H1 (cell line): ENCODE results near the gene MMP15. TPM values are rescaled to one million over a fixed set of nuclear protein-coding genes. Genes with fewer than 3 reads are reported as not detected.

Source experiments
- CTCF ChIA-PET: fragments of 300-600 bp; sonication (Branson Sonifier 250); formaldehyde crosslinking; loops from one replicate; lab custom pipeline; 2021; ENCODE audit not compliant: partially characterized antibody; lab: Charles Lee
- POLR2A ChIA-PET: fragments of 300-600 bp; sonication (Branson Sonifier 250); formaldehyde crosslinking; loops from one replicate; lab custom pipeline; 2021; ENCODE audit warnings: inconsistent platforms; ENCODE audit not compliant: partially characterized antibody; lab: Charles Lee
- DNase-seq, 2 experiments: peaks; one replicate each; pipeline versions ENCODE4 v3.0.0 to v3.0.0-alpha.2; 2010 to 2022; ENCODE audit warnings: low spot score in 2 of 2, low read depth in 1 of 2, mixed read lengths in 1 of 2
- FAIRE-seq: peaks from 2 replicates; lab custom pipeline; 2011; peaks lifted over from hg19 to GRCh38; lab: Jason Lieb, UNC
- H2AFZ ChIP-seq: 2 replicates; pipeline ENCODE4 v1.8.1; 2012; ENCODE audit warnings: low read length, inconsistent platforms
- H2AK5ac ChIP-seq: 2 replicates; pipeline ENCODE4 v1.6.1; 2013; ENCODE audit warnings: low read depth, low read length
- H2BK120ac ChIP-seq: replicated peaks from 2 replicates; pipeline ENCODE3; 2013; ENCODE audit warnings: low read depth, low read length, inconsistent platforms
- H2BK12ac ChIP-seq: 2 replicates; pipeline ENCODE4 v1.6.1; 2013; ENCODE audit warnings: low read depth, low read length
- H2BK15ac ChIP-seq: 2 replicates; pipeline ENCODE4 v1.6.1; 2013; ENCODE audit warnings: low read length
- H2BK20ac ChIP-seq: 2 replicates; pipeline ENCODE4 v1.6.1; 2013; ENCODE audit warnings: low read length
- H2BK5ac ChIP-seq: 2 replicates; pipeline ENCODE4 v1.6.1; 2013; ENCODE audit warnings: low read depth, low read length
- H3K14ac ChIP-seq: 2 replicates; pipeline ENCODE4 v1.6.1; 2013; ENCODE audit warnings: inconsistent platforms; ENCODE audit not compliant: insufficient read length
- H3K18ac ChIP-seq: 2 replicates; pipeline ENCODE4 v1.6.1; 2013; ENCODE audit warnings: low read length; ENCODE audit errors: extremely low read depth
- H3K23ac ChIP-seq: 2 replicates; pipeline ENCODE4 v1.6.1; 2013; ENCODE audit warnings: inconsistent platforms; ENCODE audit not compliant: insufficient read length
- H3K23me2 ChIP-seq: 2 replicates; pipeline ENCODE4 v1.6.1; 2013; ENCODE audit warnings: low read depth, low read length
- H3K27ac ChIP-seq: 2 replicates; pipeline ENCODE4 v1.6.1; 2011; ENCODE audit warnings: low read depth, low read length, inconsistent platforms
- H3K27me3 ChIP-seq, 4 experiments: replicated peaks in 1 of 4; 1 replicate in 1 of 4; 2 replicates in 3 of 4; pipeline versions ENCODE4 v1.6.1 to v1.8.1; 2011 to 2013; ENCODE audit warnings: low read length in 3 of 4, mild to moderate bottlenecking in 3 of 4, inconsistent platforms in 2 of 4, mixed read lengths in 2 of 4, moderate library complexity in 1 of 4; ENCODE audit not compliant: control insufficient read depth in 3 of 4, insufficient read depth in 3 of 4; ENCODE audit errors: extremely low read depth in 1 of 4
- H3K36me3 ChIP-seq, 4 experiments: 2 replicates each; pipeline versions ENCODE4 v1.6.1 to v1.8.1; 2011 to 2013; ENCODE audit warnings: mild to moderate bottlenecking in 4 of 4, low read length in 3 of 4, moderate library complexity in 2 of 4, control low read depth in 1 of 4, inconsistent platforms in 1 of 4; ENCODE audit not compliant: insufficient read depth in 4 of 4, control insufficient read depth in 2 of 4
- H3K4ac ChIP-seq: replicated peaks from 2 replicates; pipeline ENCODE3; 2013; ENCODE audit warnings: low read length, low read depth, mixed read lengths, inconsistent platforms; ENCODE audit not compliant: insufficient read length
- H3K4me1 ChIP-seq, 4 experiments: replicated peaks in 1 of 4; 1 replicate in 1 of 4; 2 replicates in 3 of 4; pipeline versions ENCODE4 v1.6.1 to v1.8.1; 2011 to 2013; ENCODE audit warnings: low read length in 3 of 4, inconsistent platforms in 2 of 4, mixed read lengths in 1 of 4; ENCODE audit not compliant: insufficient read depth in 4 of 4, control insufficient read depth in 3 of 4
- H3K4me2 ChIP-seq, 2 experiments: 2 replicates each; pipeline versions ENCODE4 v1.6.1 to v1.8.1; 2011 to 2013; ENCODE audit warnings: low read depth in 2 of 2, low read length in 2 of 2, control low read depth in 1 of 2, inconsistent platforms in 1 of 2, mild to moderate bottlenecking in 1 of 2; ENCODE audit not compliant: insufficient read depth in 1 of 2
- H3K4me3 ChIP-seq, 4 experiments: fragments of 200-600, 300-600 bp in 1 of 4; sonication (generic), shearing (Covaris generic), sonication (Bioruptor Twin) in 1 of 4; 2 replicates each; pipeline versions ENCODE4 v1.5.1 to v1.8.1; 2011 to 2016; ENCODE audit warnings: low read length in 4 of 4, low read depth in 3 of 4, control low read depth in 2 of 4, inconsistent platforms in 2 of 4, mild to moderate bottlenecking in 2 of 4, mixed read lengths in 1 of 4, moderate library complexity in 1 of 4; ENCODE audit not compliant: insufficient read depth in 2 of 4; ENCODE audit errors: extremely low read depth in 1 of 4
- H3K56ac ChIP-seq: replicated peaks from 2 replicates; pipeline ENCODE3; 2013; ENCODE audit warnings: low read depth, mild to moderate bottlenecking, mixed read lengths, low read length, inconsistent platforms; ENCODE audit not compliant: insufficient read length
- H3K79me1 ChIP-seq: 2 replicates; pipeline ENCODE4 v1.6.1; 2013; ENCODE audit warnings: low read depth, low read length, control low read depth
- H3K79me2 ChIP-seq, 2 experiments: 2 replicates each; pipeline versions ENCODE4 v1.6.1 to v1.8.1; 2012 to 2013; ENCODE audit warnings: low read length in 2 of 2, mild to moderate bottlenecking in 2 of 2, inconsistent platforms in 1 of 2; ENCODE audit not compliant: insufficient read depth in 2 of 2, control insufficient read depth in 1 of 2
- H3K9ac ChIP-seq, 4 experiments: replicated peaks in 1 of 4; 1 replicate in 1 of 4; 2 replicates in 3 of 4; pipeline versions ENCODE4 v1.6.1 to v1.8.1; 2011 to 2013; ENCODE audit warnings: low read depth in 3 of 4, low read length in 3 of 4, control low read depth in 2 of 4, mild to moderate bottlenecking in 2 of 4, moderate library complexity in 2 of 4, inconsistent platforms in 1 of 4; ENCODE audit errors: extremely low read depth in 1 of 4
- H3K9me3 ChIP-seq, 2 experiments: 2 replicates each; pipeline versions ENCODE4 v1.6.1 to v1.8.1; 2012 to 2013; ENCODE audit warnings: mild to moderate bottlenecking in 2 of 2, moderate library complexity in 2 of 2, control low read depth in 1 of 2, inconsistent platforms in 1 of 2, low read depth in 1 of 2, low read length in 1 of 2, mixed read lengths in 1 of 2; ENCODE audit not compliant: insufficient read depth in 2 of 2
- H4K20me1 ChIP-seq, 2 experiments: replicated peaks in 1 of 2; 2 replicates each; pipeline versions ENCODE3 to v1.8.1; 2011 to 2013; ENCODE audit warnings: inconsistent platforms in 2 of 2, low read length in 2 of 2, mild to moderate bottlenecking in 1 of 2; ENCODE audit not compliant: insufficient read depth in 2 of 2, control insufficient read depth in 1 of 2
- H4K5ac ChIP-seq: 2 replicates; pipeline ENCODE4 v1.6.1; 2013; ENCODE audit warnings: low read length, low read depth, mixed read lengths, inconsistent platforms; ENCODE audit not compliant: insufficient read length
- H4K8ac ChIP-seq: 2 replicates; pipeline ENCODE4 v1.8.0; 2013; ENCODE audit warnings: mild to moderate bottlenecking, moderate library complexity, low read length, inconsistent platforms; ENCODE audit not compliant: insufficient read depth; ENCODE audit errors: extremely low read depth
- H4K91ac ChIP-seq: replicated peaks from 2 replicates; pipeline ENCODE3; 2013; ENCODE audit warnings: low read length, mixed read lengths, inconsistent platforms; ENCODE audit not compliant: insufficient read length
- CHD2 ChIP-seq: IDR thresholded peaks from 2 replicates; pipeline ENCODE4 v1.6.1; 2012; ENCODE audit warnings: low read length, improper control_type of control experiment
- CREB1 ChIP-seq: IDR thresholded peaks from 2 replicates; pipeline ENCODE4 v1.6.1; 2012; ENCODE audit warnings: inconsistent platforms
- JUND ChIP-seq: IDR thresholded peaks from 2 replicates; pipeline ENCODE4 v1.6.1; 2011; ENCODE audit warnings: mild to moderate bottlenecking, improper control_type of control experiment, low read length
- RNF2 ChIP-seq: fragments of 200-900, 300-1000 bp; sonication (generic); IDR thresholded peaks from 2 replicates; pipeline ENCODE4 v1.7.1; 2016; ENCODE audit warnings: borderline replicate concordance, low read depth, mild to moderate bottlenecking, antibody characterized with exemption, low read length; ENCODE audit not compliant: poor library complexity, severe bottlenecking; ENCODE audit errors: missing control alignments
- SIN3A ChIP-seq, 2 experiments: IDR thresholded peaks in 1 of 2; conservative IDR thresholded peaks in 1 of 2; 2 replicates each; pipeline ENCODE4 v1.6.1; 2011 to 2012; ENCODE audit warnings: low read length in 2 of 2, improper control_type of control experiment in 1 of 2, low read depth in 1 of 2, mild to moderate bottlenecking in 1 of 2
- SIX5 ChIP-seq: IDR thresholded peaks from 2 replicates; pipeline ENCODE4 v1.6.1; 2011; ENCODE audit warnings: mild to moderate bottlenecking, low read depth, low read length
- SUZ12 ChIP-seq: fragments of 200-600 bp; sonication (generic); IDR thresholded peaks from 2 replicates; pipeline ENCODE4 v1.6.1; 2012; ENCODE audit warnings: mild to moderate bottlenecking, inconsistent platforms, low read length, moderate library complexity, mixed read lengths
- TBP ChIP-seq: IDR thresholded peaks from 2 replicates; pipeline ENCODE4 v1.6.1; 2011; ENCODE audit warnings: low read depth, low read length, improper control_type of control experiment
- TCF12 ChIP-seq: IDR thresholded peaks from 2 replicates; pipeline ENCODE4 v1.6.1; 2011; ENCODE audit warnings: low read depth, mild to moderate bottlenecking, low read length
- YY1 ChIP-seq: IDR thresholded peaks from 2 replicates; pipeline ENCODE4 v1.6.1; 2011; ENCODE audit warnings: low read depth, mild to moderate bottlenecking, low read length
- WGBS, 2 experiments: shearing (Covaris generic) in 1 of 2; methylation state at CpG; one replicate each; pipeline versions ENCODE4 v1.1.6 to v1.1.7; 2013 to 2015; ENCODE audit warnings: low lambda C conversion rate in 2 of 2, mixed read lengths in 2 of 2, inconsistent platforms in 1 of 2, low coverage in 1 of 2, missing lambda C conversion rate in 1 of 2; ENCODE audit not compliant: insufficient replicate concordance in 2 of 2, insufficient coverage in 1 of 2, insufficient read length in 1 of 2; ENCODE audit errors: extremely low coverage in 1 of 2, missing lambda C conversion rate in 1 of 2; 5-methylcytosine and 5-hydroxymethylcytosine counted together
- polyA plus RNA-seq, 7 experiments: library from polyadenylated mRNA; depleted of rRNA in 3 of 7; stranded (reverse) in 5 of 7; unstranded in 2 of 7; fragments of >200 nt in 5 of 7; fragments of 200-250 nt in 2 of 7; gene quantifications; 1 replicate in 5 of 7; 2 replicates in 1 of 7; 4 replicates in 1 of 7; pipeline versions ENCODE4 v1.2.1 to v1.2.3, GENCODE V29; 2011 to 2013; ENCODE audit warnings: missing spikeins in 2 of 7, mixed read lengths in 2 of 7
- total RNA-seq: library from RNA; stranded (reverse); fragmentation: NEBNext Ultra II Directional; extraction: Animal tissue kit (Norgen Biotek cat#: 25700); gene quantifications from 2 replicates; pipeline ENCODE4 v1.2.1, GENCODE V29; 2021
- TF ChIP-seq, protein P1 (sequence below): IDR thresholded peaks from 2 replicates; pipeline ENCODE4 v1.6.1; 2012; ENCODE audit warnings: low read length, inconsistent platforms

Gene MMP15
- total and polyA plus RNA-seq, 2 of the 8 experiments (the other 6 are each of a cell fraction or from before 2014, with no cell fraction given), result 38.5 to 42.2 TPM

DNA sequence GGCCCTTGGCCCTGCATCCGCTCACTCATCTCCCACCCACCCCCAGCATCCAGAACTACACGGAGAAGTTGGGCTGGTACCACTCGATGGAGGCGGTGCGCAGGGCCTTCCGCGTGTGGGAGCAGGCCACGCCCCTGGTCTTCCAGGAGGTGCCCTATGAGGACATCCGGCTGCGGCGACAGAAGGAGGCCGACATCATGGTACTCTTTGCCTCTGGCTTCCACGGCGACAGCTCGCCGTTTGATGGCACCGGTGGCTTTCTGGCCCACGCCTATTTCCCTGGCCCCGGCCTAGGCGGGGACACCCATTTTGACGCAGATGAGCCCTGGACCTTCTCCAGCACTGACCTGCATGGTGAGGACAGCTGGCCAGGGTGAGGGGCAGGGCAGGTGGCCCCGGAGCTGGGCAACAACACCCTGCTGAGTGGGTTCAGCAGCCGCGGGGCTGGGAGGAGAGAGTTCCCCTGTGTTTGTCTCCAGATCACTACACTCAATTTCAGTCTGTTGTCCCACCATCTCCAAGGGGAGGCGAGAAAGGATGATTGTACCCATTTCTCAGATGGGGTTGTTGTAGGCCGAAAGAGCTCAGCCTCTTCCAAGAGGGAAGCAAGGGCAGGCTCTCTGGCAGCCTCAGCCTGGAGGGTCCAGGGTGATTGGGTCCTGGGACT is 14.4 kb downstream of the MMP15 start:
- FAIRE-seq, result no peak
- no peak overlapping the region for H3K9ac ChIP-seq
- H3K27me3 ChIP-seq, result no peaks in the 10 kb centered on the region
- H2BK120ac ChIP-seq, result no peak overlapping the region
- H3K9me3 ChIP-seq, result no peaks in the 10 kb centered on the region
- H3K27ac ChIP-seq, result no peak overlapping the region
- POLR2A ChIA-PET, result interaction anchor here (1.1 kb wide), 1 partner anchor 14 kb away, joined by 3 read pairs; no protein-coding TSS in a partner anchor
- H2BK12ac ChIP-seq, result no peak overlapping the region
- no peaks in the 10 kb centered on the region for H3K4me1 ChIP-seq
- H2AK5ac ChIP-seq, result no peak overlapping the region
- no peak overlapping the region for H2BK5ac ChIP-seq
- H3K79me2 ChIP-seq, result peaks cover 0 to 10% of the 10 kb centered on the region in 2 experiments; a peak in 1 of 4 replicates
- peaks cover 4 to 46% (median 14%) of the 10 kb centered on the region in 4 experiments; a peak in 5 of 8 replicates for H3K36me3 ChIP-seq
- H3K4me3 ChIP-seq, result no peak overlapping the region
- CTCF ChIA-PET, result interaction anchor here (0.8 to 19.9 kb wide), 5 partner anchors 8 to 82 kb away, joined by 3 to 362 read pairs (median 10); partner anchors contain the start of gene CFAP20
- no peak overlapping the region for H2AFZ ChIP-seq
- no peak overlapping the region for H3K4me2 ChIP-seq
- peaks cover 7% of the 10 kb centered on the region for H3K79me1 ChIP-seq
- no peak overlapping the region for H2BK20ac ChIP-seq
- peaks cover 6 to 23% of the 10 kb centered on the region in 2 experiments for H4K20me1 ChIP-seq
- H4K91ac ChIP-seq, result no peak overlapping the region
- no peak overlapping the region for H4K8ac ChIP-seq
- no peak overlapping the region for H3K56ac ChIP-seq
- no peak overlapping the region for H4K5ac ChIP-seq
- DNase-seq, result no peak
- no peak overlapping the region for H3K23ac ChIP-seq
- H3K4ac ChIP-seq, result no peak overlapping the region
- H2BK15ac ChIP-seq, result no peak overlapping the region
- H3K23me2 ChIP-seq, result no peaks in the 10 kb centered on the region
- no peak overlapping the region for H3K18ac ChIP-seq
- no peak overlapping the region for H3K14ac ChIP-seq
- WGBS, 2 experiments, result 93% methylated on average over 17 of the region's 26 CpGs; no CpG with 5 or more reads in 1 of the 2 experiments
- TF ChIP-seq TCF12 (no peak), SIN3A (conservative IDR thresholded peaks at IDR 0.05 in 1 of 2, IDR thresholded peaks at IDR 0.05 in 1 of 2; ENCODE audit: low read depth in 1 of 2, low read length in 2 of 2) (no peak), YY1 (no peak), RNF2 (no peak), SUZ12 (no peak), TBP (no peak), CHD2 (no peak), SIX5 (no peak), JUND (no peak), CREB1 (no peak)
- TF ChIP-seq, protein P1, sequence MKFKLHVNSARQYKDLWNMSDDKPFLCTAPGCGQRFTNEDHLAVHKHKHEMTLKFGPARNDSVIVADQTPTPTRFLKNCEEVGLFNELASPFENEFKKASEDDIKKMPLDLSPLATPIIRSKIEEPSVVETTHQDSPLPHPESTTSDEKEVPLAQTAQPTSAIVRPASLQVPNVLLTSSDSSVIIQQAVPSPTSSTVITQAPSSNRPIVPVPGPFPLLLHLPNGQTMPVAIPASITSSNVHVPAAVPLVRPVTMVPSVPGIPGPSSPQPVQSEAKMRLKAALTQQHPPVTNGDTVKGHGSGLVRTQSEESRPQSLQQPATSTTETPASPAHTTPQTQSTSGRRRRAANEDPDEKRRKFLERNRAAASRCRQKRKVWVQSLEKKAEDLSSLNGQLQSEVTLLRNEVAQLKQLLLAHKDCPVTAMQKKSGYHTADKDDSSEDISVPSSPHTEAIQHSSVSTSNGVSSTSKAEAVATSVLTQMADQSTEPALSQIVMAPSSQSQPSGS, result no peak
